GM19238 (cell line): Measurements from ENCODE around the gene FOXL2NB.
"Not testable (repeated sequence)": the region's sequence is repeated elsewhere in the genome, so short reads cannot be mapped to it uniquely, and the experiment has no call there.

Source experiments
- DNase-seq: peaks from one replicate; pipeline ENCODE4 v3.0.0; 2011; ENCODE audit warnings: low spot score; ENCODE audit not compliant: insufficient read length

Gene FOXL2NB

GRCh38 chr3:138946663-138947494 lies at the start of gene FOXL2NB, which contains the start of gene FOXL2:
FOXL2NB (plus strand) TSS chr3:138947217; CDS start chr3:138947365, 148 bp downstream.
FOXL2 (minus strand) TSS chr3:138947137; CDS start chr3:138946722, 415 bp downstream.
- DNase-seq, result no peak

- no peak for DNase-seq
Measured at GRCh38 chr3:138898301-138898700, 48.7 kb upstream of the FOXL2NB start.

GRCh38 chr3:138898708-138899107 lies 48.3 kb upstream of the FOXL2NB start:
- DNase-seq, result no peak

- DNase-seq, result no peak
Measured at GRCh38 chr3:138899351-138899991, 47.5 kb upstream of the FOXL2NB start.

- no peak for DNase-seq
Measured at GRCh38 chr3:138901567-138901966, 45.5 kb upstream of the FOXL2NB start.

- DNase-seq, result no peak
Measured at GRCh38 chr3:138902171-138902570, 44.8 kb upstream of the FOXL2NB start.

- no peak for DNase-seq
Measured at GRCh38 chr3:138907539-138907938, 39.5 kb upstream of the FOXL2NB start.

GRCh38 chr3:138908846-138909245 lies 38.2 kb upstream of the FOXL2NB start:
- no peak for DNase-seq

GRCh38 chr3:138909904-138910303 lies 37.1 kb upstream of the FOXL2NB start:
- no peak for DNase-seq

- DNase-seq, result no peak
Measured at GRCh38 chr3:138911621-138912020, 35.4 kb upstream of the FOXL2NB start.

GRCh38 chr3:138912237-138912636 lies 34.8 kb upstream of the FOXL2NB start:
- DNase-seq, result no peak

- no peak for DNase-seq
Measured at GRCh38 chr3:138913766-138914165, 33.3 kb upstream of the FOXL2NB start.

- DNase-seq, result no peak
Measured at GRCh38 chr3:138914870-138915502, 32.0 kb upstream of the FOXL2NB start.

GRCh38 chr3:138915503-138916498 lies 31.2 kb upstream of the FOXL2NB start:
- DNase-seq, result peak; percentile 84

GRCh38 chr3:138916824-138917223 lies 30.2 kb upstream of the FOXL2NB start:
- no peak for DNase-seq

GRCh38 chr3:138919325-138919724 lies 27.7 kb upstream of the FOXL2NB start:
- no peak for DNase-seq

GRCh38 chr3:138921316-138922292 lies 25.4 kb upstream of the FOXL2NB start:
- no peak for DNase-seq

- not testable (repeated sequence) for DNase-seq
Measured at GRCh38 chr3:138922400-138922799, 24.6 kb upstream of the FOXL2NB start.

- DNase-seq, result peak; percentile 64
Measured at GRCh38 chr3:138923531-138923994, 23.5 kb upstream of the FOXL2NB start.
